K562 (cell line): Measurements from ENCODE around the gene KRABD2.

Experiments
- CBFA2T3 ChIP-seq: fragments of 450-650 bp; IDR thresholded peaks from 2 replicates; pipeline ENCODE4 v1.6.1; 2017
- CCNT2 ChIP-seq: IDR thresholded peaks from 2 replicates; pipeline ENCODE4 v1.6.1; 2011; ENCODE audit warnings: borderline replicate concordance, low read depth, mild to moderate bottlenecking, moderate library complexity, mixed read lengths, low read length; ENCODE audit not compliant: insufficient read length; ENCODE audit errors: extremely low read depth
- IRF2 ChIP-seq: sonication (generic); formaldehyde crosslinking; IDR thresholded peaks from 2 replicates; pipeline ENCODE4 v1.8.1; 2022; ENCODE audit warnings: mild to moderate bottlenecking, missing genetic modification reagents
- KLF1 ChIP-seq: fragments of 450-650 bp; IDR thresholded peaks from 2 replicates; pipeline ENCODE4 v1.6.1; 2016; ENCODE audit warnings: missing genetic modification characterization, missing compliant biosample characterization
- MCM5 ChIP-seq: fragments of 450-650 bp; IDR thresholded peaks from 2 replicates; pipeline ENCODE4 v1.6.1; 2016; ENCODE audit warnings: low read depth
- MECOM ChIP-seq: fragments of 250-450 bp; sonication (Bioruptor Pico); IDR thresholded peaks from 2 replicates; pipeline ENCODE4 v1.8.0; 2022; ENCODE audit warnings: inconsistent platforms
- PHF20 ChIP-seq: fragments of 450-650 bp; IDR thresholded peaks from 2 replicates; pipeline ENCODE4 v1.6.1; 2018; ENCODE audit not compliant: partially characterized antibody
- POLR2H ChIP-seq: IDR thresholded peaks from 2 replicates; pipeline ENCODE4 v1.6.1; 2016; ENCODE audit warnings: missing genetic modification characterization, low read depth, mild to moderate bottlenecking, control low read depth, missing compliant biosample characterization, moderate library complexity
- TCF3 ChIP-seq: sonication (generic); formaldehyde crosslinking; IDR thresholded peaks from 2 replicates; pipeline ENCODE4 v1.4.0; 2020; ENCODE audit warnings: mild to moderate bottlenecking, missing genetic modification reagents
- TFAP4 ChIP-seq: sonication (generic); formaldehyde crosslinking; IDR thresholded peaks from 2 replicates; pipeline ENCODE4 v1.8.0; 2022; ENCODE audit warnings: missing genetic modification reagents, mild to moderate bottlenecking, moderate library complexity, borderline replicate concordance
- TRIM24 ChIP-seq, 2 experiments: fragments of 450-650 bp; IDR thresholded peaks; 2 replicates each; pipeline ENCODE4 v1.6.1; 2016
- ZMIZ1 ChIP-seq, 2 experiments: fragments of 150-350 bp in 1 of 2; IDR thresholded peaks; 2 replicates each; pipeline ENCODE4 v1.6.1; 2012 to 2016; ENCODE audit warnings: low read depth in 2 of 2, low read length in 2 of 2, mild to moderate bottlenecking in 1 of 2, moderate library complexity in 1 of 2
- ZNF133 ChIP-seq: fragments of 250-450 bp; sonication (Bioruptor Pico); IDR thresholded peaks from 2 replicates; pipeline ENCODE4 v1.4.0; 2020; ENCODE audit warnings: mild to moderate bottlenecking
- ZNF79 ChIP-seq: fragments of 250-450 bp; sonication (Bioruptor Pico); IDR thresholded peaks from 2 replicates; pipeline ENCODE4 v1.4.0; 2020; ENCODE audit warnings: low read depth, mild to moderate bottlenecking, moderate library complexity
- TF ChIP-seq, protein P1 (sequence below), 2 experiments: fragments of 450-650 bp in 1 of 2; sonication (generic) in 1 of 2; formaldehyde crosslinking in 1 of 2; IDR thresholded peaks in 1 of 2; conservative IDR thresholded peaks in 1 of 2; 2 replicates each; pipeline versions ENCODE4 v1.6.1 to v1.8.1; 2016 to 2023; ENCODE audit warnings: mild to moderate bottlenecking in 2 of 2, moderate library complexity in 2 of 2, inconsistent platforms in 1 of 2, missing genetic modification reagents in 1 of 2
- TF ChIP-seq, protein P2 (sequence below): fragments of 200-800 bp; sonication (Bioruptor generic); IDR thresholded peaks from 2 replicates; pipeline ENCODE4 v1.6.1; 2016; ENCODE audit warnings: missing genetic modification characterization, missing compliant biosample characterization

Gene KRABD2

DNA sequence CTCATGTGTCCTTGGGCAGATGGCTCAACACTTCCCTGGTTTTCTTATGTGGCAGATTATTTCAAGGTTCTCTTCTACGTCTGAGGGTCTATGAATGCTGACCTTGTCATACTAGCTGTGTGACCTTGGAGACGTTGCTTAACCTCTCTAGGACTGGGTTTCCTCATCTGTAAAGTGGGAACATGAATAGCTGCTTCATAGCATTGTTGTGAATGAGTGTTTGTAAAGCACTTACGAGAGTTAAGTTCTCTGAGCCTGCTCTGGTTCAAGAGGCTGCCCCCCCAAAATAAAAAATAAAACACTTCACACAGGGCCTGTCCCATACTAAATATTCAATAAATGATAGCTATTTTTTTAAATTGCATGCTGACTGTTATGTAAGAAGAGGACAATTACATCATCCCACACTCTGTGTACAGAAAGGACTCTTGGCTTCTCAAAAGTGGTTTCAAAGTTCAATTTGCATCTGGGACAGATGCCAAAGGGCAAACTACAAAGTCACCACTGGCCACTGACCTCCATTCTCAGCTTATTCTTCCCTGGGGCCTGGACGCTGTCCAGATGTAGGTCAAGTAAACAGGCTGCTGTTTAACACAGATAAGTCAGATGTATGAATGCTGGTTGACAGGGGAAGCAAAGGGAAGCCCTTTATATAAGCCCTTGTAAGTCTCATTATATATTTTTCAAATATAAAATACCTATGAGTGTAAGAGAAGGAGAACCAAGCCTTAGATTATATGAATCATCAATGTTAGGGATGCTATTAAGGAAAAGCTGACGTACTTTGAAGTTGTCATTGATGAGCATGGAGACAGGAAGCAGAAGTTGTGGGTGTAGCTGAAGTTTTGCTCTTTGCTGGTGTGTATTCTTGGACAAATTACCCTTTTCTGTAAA lies 43.8 kb upstream of the KRABD2 start (continued):
- TF ChIP-seq, protein P1, sequence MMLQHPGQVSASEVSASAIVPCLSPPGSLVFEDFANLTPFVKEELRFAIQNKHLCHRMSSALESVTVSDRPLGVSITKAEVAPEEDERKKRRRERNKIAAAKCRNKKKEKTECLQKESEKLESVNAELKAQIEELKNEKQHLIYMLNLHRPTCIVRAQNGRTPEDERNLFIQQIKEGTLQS (IDR thresholded peaks at IDR 0.05): peak; percentile 97
- TF ChIP-seq, protein P1 (CRISPR knock-in tag; conservative IDR thresholded peaks at IDR 0.05): no peak; the same call in 1 of the 2 replicates
- TF ChIP-seq TFAP4 (CRISPR knock-in tag): no peak
- TF ChIP-seq TRIM24 (IDR thresholded peaks at IDR 0.05): peak; percentile 55 to 68; a peak in 3 of 4 replicates
- no peak for TF ChIP-seq MECOM (CRISPR knock-in tag)
- peak; percentile 54; the same call in 1 of the 2 replicates for TF ChIP-seq POLR2H (tag)
- TF ChIP-seq ZNF133: no peak
- TF ChIP-seq MCM5: no peak
- no peak for TF ChIP-seq KLF1 (tag)
- TF ChIP-seq ZNF79 (CRISPR knock-in tag): no peak
- peak; percentile 94 for TF ChIP-seq TCF3
- TF ChIP-seq IRF2 (CRISPR knock-in tag): no peak
- peak in 1 of 2 experiments; percentile 73; a peak in 2 of 4 replicates for TF ChIP-seq ZMIZ1 (IDR thresholded peaks at IDR 0.05; ENCODE audit: low read depth in 2 of 2, low read length in 2 of 2)
- TF ChIP-seq PHF20: no peak
- TF ChIP-seq CBFA2T3: peak; percentile 96
- TF ChIP-seq, protein P2, sequence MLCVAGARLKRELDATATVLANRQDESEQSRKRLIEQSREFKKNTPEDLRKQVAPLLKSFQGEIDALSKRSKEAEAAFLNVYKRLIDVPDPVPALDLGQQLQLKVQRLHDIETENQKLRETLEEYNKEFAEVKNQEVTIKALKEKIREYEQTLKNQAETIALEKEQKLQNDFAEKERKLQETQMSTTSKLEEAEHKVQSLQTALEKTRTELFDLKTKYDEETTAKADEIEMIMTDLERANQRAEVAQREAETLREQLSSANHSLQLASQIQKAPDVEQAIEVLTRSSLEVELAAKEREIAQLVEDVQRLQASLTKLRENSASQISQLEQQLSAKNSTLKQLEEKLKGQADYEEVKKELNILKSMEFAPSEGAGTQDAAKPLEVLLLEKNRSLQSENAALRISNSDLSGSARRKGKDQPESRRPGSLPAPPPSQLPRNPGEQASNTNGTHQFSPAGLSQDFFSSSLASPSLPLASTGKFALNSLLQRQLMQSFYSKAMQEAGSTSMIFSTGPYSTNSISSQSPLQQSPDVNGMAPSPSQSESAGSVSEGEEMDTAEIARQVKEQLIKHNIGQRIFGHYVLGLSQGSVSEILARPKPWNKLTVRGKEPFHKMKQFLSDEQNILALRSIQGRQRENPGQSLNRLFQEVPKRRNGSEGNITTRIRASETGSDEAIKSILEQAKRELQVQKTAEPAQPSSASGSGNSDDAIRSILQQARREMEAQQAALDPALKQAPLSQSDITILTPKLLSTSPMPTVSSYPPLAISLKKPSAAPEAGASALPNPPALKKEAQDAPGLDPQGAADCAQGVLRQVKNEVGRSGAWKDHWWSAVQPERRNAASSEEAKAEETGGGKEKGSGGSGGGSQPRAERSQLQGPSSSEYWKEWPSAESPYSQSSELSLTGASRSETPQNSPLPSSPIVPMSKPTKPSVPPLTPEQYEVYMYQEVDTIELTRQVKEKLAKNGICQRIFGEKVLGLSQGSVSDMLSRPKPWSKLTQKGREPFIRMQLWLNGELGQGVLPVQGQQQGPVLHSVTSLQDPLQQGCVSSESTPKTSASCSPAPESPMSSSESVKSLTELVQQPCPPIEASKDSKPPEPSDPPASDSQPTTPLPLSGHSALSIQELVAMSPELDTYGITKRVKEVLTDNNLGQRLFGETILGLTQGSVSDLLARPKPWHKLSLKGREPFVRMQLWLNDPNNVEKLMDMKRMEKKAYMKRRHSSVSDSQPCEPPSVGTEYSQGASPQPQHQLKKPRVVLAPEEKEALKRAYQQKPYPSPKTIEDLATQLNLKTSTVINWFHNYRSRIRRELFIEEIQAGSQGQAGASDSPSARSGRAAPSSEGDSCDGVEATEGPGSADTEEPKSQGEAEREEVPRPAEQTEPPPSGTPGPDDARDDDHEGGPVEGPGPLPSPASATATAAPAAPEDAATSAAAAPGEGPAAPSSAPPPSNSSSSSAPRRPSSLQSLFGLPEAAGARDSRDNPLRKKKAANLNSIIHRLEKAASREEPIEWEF: no peak
- peak; percentile 73 for TF ChIP-seq CCNT2
